HG02885 (cell line): ENCODE results near the gene NSUN2.
"Not testable (repeated sequence)": the region's sequence is repeated elsewhere in the genome, so short reads cannot be mapped to it uniquely, and the experiment has no call there.

Experiments
- ATAC-seq: cut with Tn5 transposase; IDR thresholded peaks from one replicate; pipeline ENCODE4 v1.9.1; 2021; ENCODE audit warnings: mild to moderate bottlenecking; ENCODE audit not compliant: unreplicated experiment, poor library complexity

The NSUN2 gene

DNA sequence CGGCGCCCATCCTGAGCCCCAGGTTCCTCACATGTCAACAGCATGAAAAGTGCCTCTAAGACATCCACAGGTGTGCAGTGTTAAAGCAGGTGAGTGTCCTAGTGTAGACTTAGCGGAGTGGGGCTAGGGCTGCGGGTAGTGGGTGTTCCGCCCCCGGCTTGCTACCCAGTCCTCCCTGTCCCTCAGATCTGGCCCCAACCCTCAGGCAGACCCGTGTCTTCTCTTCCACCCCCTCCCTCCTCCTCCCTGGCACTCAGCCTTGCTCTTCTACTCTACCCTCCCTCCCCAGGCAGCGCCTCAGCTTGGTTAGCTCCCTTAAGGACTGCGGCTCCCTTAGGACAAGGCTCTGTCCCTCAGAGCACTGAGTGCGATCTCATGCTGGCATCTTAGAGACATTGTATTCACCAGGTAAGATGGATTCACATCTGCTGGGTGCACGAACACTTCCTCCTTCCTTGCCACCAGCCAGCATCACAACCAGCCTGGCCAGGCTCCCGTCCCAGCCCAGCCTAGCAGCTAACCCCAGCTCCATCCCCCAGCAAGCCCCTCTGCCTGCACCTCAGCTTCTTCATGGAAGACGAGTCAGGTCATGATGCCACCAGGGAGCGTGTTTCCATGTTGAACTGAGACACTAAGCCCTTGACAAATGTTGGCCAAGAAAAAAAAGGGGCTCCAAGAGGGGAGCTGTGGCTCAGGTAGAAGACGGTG lies 46.8 kb downstream of the NSUN2 start:
- no peak for ATAC-seq

- no peak for ATAC-seq
These were observed 47.7 kb downstream of the NSUN2 start for GRCh38 chr5:6585168-6585567.

DNA sequence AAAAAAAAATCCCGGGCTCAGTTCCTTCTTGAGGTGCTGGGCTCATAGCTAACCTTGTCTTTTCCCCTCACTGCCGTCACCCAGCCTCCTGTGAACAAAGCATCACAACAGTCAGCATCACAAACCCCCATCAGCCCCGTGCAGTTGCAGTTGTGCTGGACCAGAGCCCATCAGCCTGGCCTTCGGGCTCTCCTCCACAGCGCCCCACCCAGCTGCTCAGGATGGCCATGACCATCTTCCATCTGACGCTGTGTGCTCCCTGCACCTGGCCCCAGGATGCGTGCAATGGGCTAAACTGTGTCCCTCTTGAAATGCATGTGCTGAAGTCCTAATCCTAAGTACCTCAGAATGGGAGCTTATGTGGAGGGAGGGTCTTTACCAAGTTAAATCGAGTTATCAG lies 48.1 kb downstream of the NSUN2 start:
- no peak for ATAC-seq

GRCh38 chr5:6584101-6584645 lies 48.7 kb downstream of the NSUN2 start:
- no peak for ATAC-seq

- ATAC-seq: peak; percentile 63
These were observed 49.6 kb downstream of the NSUN2 start for GRCh38 chr5:6583049-6583880.

DNA sequence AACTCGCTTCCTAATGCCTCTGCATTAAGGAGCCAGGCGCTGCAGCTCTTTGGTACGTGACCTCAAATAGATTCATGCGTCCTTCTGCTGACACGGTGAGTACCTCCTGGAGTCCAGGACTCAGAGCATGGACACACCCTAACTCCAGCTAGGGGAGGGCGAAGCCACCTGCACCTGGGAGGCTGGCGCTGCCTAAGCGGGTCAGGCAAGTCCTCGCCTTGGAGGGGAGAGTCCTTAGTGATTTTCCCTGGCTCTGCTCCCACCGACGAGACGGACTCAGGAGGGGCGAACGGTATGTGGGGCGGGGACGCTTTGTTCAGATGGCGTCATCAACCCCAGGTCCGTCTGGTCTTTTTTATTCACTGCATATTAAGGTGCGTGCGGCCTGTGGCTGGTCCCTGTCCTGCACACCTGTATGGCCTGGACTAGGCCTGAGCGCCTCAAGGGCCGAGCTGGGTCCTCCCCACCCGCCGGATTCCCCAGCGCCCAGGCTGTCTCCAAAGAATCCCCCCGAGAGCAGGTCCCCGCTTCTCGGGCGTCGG lies 50.3 kb downstream of the NSUN2 start:
- ATAC-seq: no peak

- no peak for ATAC-seq
These were observed 51.1 kb downstream of the NSUN2 start for GRCh38 chr5:6581559-6582426.

DNA sequence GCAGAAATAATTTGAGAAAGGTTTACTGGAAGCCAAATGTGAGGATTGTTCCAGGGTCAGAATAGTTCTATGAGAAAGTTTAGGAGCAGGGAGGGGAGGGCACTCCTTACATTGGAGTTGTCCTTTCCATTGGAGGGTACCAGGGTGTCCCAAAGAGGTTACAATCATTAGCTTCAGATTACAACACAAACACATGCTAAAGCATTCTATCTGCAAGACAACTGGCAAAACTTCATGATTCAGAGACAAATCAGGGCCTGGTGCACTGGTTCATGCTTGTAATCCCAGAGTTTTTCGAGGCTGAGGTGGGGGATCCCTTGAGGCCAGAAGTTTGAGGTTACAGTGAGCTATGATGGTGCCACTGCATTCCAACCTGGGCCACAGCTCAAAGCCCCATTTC lies 51.8 kb downstream of the NSUN2 start:
- ATAC-seq: no peak

DNA sequence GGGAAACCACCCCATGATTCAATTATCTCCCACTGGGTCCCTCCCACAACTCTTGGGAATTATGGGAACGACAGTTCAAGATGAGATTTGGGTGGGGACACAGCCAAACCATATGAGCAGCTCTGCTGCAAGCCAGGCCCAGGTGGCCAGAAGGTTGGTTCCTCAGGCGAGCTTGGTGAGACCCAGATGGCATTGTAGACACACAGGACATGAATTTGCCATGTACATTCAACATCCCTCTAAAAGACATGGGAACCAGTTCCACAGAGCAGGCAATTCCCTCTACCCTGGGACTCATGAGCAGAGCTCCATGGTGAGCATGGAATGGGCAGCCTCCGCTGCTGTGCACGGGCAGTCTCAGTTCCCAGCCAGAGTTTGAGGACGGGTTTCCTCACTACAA lies 53.3 kb downstream of the NSUN2 start:
- no peak for ATAC-seq

- ATAC-seq: no peak
These were observed 54.0 kb downstream of the NSUN2 start for GRCh38 chr5:6578676-6579343.

GRCh38 chr5:6576861-6577501 lies 55.9 kb downstream of the NSUN2 start:
- ATAC-seq: peak; percentile 68

DNA sequence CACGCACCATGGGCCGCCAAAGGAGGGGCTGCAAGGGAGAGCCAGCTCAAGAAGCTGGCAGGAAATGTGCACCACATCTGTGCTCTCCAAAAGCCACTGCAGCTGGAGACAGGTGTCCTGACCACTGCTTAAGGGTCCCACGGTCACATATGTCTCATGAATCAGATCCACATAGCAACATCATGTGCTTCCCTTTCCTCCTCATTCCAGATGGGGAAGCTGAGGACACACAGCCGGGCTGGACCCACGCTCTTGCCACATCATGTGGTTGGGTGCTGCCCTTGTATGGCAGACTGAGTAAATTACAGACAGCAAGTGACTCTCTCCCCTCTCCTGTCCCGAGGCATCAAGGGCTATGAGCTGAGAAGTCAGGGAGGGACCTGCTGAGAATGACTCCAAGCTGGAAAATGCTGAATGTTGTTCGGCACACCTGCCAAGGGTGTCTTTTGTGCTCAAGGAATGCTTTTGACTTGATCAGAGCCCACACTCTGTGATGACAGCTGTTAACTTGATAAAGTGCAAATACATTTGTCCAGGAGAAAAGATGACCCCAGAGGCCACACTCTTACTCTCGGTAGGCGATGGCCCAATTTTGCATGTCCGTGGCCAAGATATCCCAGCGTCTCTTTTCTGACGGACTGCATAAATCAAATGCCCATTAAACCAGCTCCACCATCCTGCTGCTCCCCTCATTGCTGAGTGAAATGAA lies 58.2 kb downstream of the NSUN2 start:
- ATAC-seq: no peak

GRCh38 chr5:6574111-6574510 lies 58.7 kb downstream of the NSUN2 start:
- ATAC-seq: no peak

- no peak for ATAC-seq
These were observed 59.2 kb downstream of the NSUN2 start for GRCh38 chr5:6573651-6574101.

DNA sequence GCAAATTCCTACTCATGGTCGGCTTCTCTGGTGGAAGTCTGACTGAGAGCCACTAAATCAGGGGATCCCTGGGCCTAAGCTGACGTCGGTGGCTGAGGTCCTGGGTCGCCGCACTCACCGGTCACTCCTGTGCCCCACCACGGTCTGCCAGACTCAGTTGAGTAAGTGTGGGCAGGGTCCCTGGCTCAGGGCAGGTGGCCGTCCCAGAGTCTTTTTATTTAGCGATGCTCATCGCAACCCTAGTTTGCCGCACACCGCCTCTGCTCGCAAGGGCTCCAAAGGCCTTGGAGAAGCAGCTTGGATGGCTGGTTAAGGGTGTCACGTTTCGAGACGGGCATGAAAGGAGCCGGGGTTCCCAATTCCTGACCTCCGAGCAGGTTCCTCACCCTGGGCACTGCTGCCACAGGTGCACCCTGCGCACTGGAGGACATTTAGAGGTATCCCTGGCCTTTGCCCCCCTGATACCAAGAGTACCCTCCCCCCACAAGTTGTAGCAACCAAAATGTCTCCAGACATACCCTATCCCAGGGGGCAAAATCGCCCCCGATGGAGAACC lies 59.9 kb downstream of the NSUN2 start:
- ATAC-seq: no peak

GRCh38 chr5:6572086-6572824 lies 60.6 kb downstream of the NSUN2 start:
- no peak for ATAC-seq

- not testable (repeated sequence) for ATAC-seq
These were observed 61.2 kb downstream of the NSUN2 start for GRCh38 chr5:6571607-6572006.

- no peak for ATAC-seq
These were observed 62.3 kb downstream of the NSUN2 start for GRCh38 chr5:6570530-6570929.
